Parietal lobe (tissue), 2 donors: ENCODE results near the gene ECSCR. TPM values are rescaled to one million over a fixed set of nuclear protein-coding genes. Genes with fewer than 3 reads are reported as not detected.

Source experiments
- small RNA-seq: library from RNA; depleted of rRNA; stranded (forward); fragments of <200 nt; gene quantifications from one replicate; pipeline ENCODE3, GENCODE V24; 2014; ENCODE audit warnings: low replicate concordance
- total RNA-seq: library from RNA; depleted of rRNA; stranded (reverse); fragments of >200 nt; gene quantifications from one replicate; pipeline ENCODE4 v1.2.3, GENCODE V29; 2014

The ECSCR gene
- 4.7 TPM for total RNA-seq

GRCh38 chr5:139462586-139463276 lies at the start of gene ECSCR:
TSS of gene ECSCR (minus strand) at chr5:139462743. CDS start at chr5:139462670, 73 bp downstream.

GRCh38 chr5:139482050-139482889 lies 19.7 kb upstream of the ECSCR start, which contains the start of gene STING1:
TSS of gene STING1 (minus strand) at chr5:139482758. CDS start at chr5:139481704, 1,054 bp downstream.

GRCh38 chr5:139470821-139471300 lies 8.3 kb upstream of the ECSCR start, which contains the start of gene SMIM33:
TSS of gene SMIM33 (plus strand) at chr5:139471004. CDS start at chr5:139471122, 118 bp downstream.

GRCh38 chr5:139439013-139439903 lies 23.3 kb downstream of the ECSCR start, which contains the start of gene DNAJC18:
TSS of gene DNAJC18 (minus strand) at chr5:139439525. CDS start at chr5:139439445, 80 bp downstream.

GRCh38 chr5:139403787-139404483 lies 58.6 kb downstream of the ECSCR start, which contains the start of gene SPATA24:
TSS of gene SPATA24 (minus strand) at chr5:139404089. CDS start at chr5:139404060, 29 bp downstream.

Small RNA genes within 50 kb of the gene (small RNA-seq; reads per million reads assigned to genes)
- 3.3 reads per million, percentile 85 among the genes with 10 or more reads in this experiment for gene RNU5B-4P

Other genes with a start within 250 kb of the ECSCR start
- gene MATR3, start 169.0 kb downstream of the ECSCR start, total RNA-seq, result 743 TPM
- gene PAIP2, start 120.9 kb downstream of the ECSCR start, total RNA-seq, result 98.0 TPM
- gene SLC23A1, start 79.4 kb downstream of the ECSCR start, total RNA-seq, result not detected
- not detected for gene MZB1, start 72.8 kb downstream of the ECSCR start, total RNA-seq
- gene PROB1, start 67.6 kb downstream of the ECSCR start, total RNA-seq, result 0.94 TPM
- 6.6 TPM for gene SPATA24, start 58.7 kb downstream of the ECSCR start, total RNA-seq
- 44.1 TPM for gene DNAJC18, start 23.2 kb downstream of the ECSCR start, total RNA-seq
- gene SMIM33, start 8.3 kb upstream of the ECSCR start, total RNA-seq, result not detected
- 2.8 TPM for gene STING1, start 20.0 kb upstream of the ECSCR start, total RNA-seq
- 121 TPM for gene UBE2D2, start 98.6 kb upstream of the ECSCR start, total RNA-seq
- 41.0 TPM for gene CXXC5, start 185.6 kb upstream of the ECSCR start, total RNA-seq